HCT116 (cell line): ENCODE results near the gene DENND4A.

Experiments
- CBX3 ChIP-seq: IDR thresholded peaks from 2 replicates; pipeline ENCODE4 v1.6.1; 2012; ENCODE audit warnings: low read depth
- EZH2phosphoT487 ChIP-seq: fragments of 200-600 bp; IDR thresholded peaks from 2 replicates; pipeline ENCODE4 v1.6.1; 2018; ENCODE audit warnings: antibody characterized with exemption, borderline replicate concordance
- POLR2AphosphoS5 ChIP-seq: IDR thresholded peaks from 2 replicates; pipeline ENCODE4 v1.6.1; 2011; ENCODE audit warnings: mild to moderate bottlenecking, low read depth, low read length, moderate library complexity
- SRF ChIP-seq: IDR thresholded peaks from 2 replicates; pipeline ENCODE4 v1.6.1; 2012; ENCODE audit warnings: low read depth
- ZNF274 ChIP-seq: fragments of 200-500 bp; sonication (Bioruptor generic); IDR thresholded peaks from 2 replicates; pipeline ENCODE4 v1.6.1; 2014; ENCODE audit warnings: mild to moderate bottlenecking, low read depth, low read length, inconsistent platforms
- TF ChIP-seq, protein P1 (sequence below), 3 experiments: fragments of 200-600 bp in 1 of 3; sonication (generic) in 1 of 3; IDR thresholded peaks in 2 of 3; conservative IDR thresholded peaks in 1 of 3; 2 replicates each; pipeline ENCODE4 v1.5.1; 2012 to 2017; ENCODE audit warnings: low read depth in 2 of 3, low read length in 2 of 3, antibody characterized with exemption in 1 of 3, borderline replicate concordance in 1 of 3, control low read depth in 1 of 3, mild to moderate bottlenecking in 1 of 3, mixed read lengths in 1 of 3, mixed run types in 1 of 3, moderate library complexity in 1 of 3; ENCODE audit not compliant: insufficient read depth in 1 of 3

DNA sequence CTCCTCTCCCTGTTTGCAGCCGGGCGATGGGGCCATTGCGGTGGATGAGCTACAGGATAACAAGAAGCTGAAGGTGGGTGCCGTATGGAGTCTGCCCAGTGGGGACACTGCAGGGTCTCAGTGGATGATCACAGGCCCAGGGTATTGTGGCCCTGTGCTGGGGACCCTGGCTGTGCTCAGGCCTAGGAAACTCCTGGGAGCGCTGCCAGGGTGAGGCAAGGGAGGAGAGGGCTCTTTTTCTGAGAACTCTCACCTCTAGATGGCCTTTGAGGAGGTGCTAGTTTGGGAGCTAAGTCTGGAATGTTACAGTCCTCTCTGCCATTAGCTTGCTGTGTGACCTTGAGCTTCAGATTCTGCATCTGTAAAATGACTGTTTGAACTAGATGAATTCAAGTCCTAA is 154.0 kb downstream of the DENND4A start:
- TF ChIP-seq POLR2AphosphoS5 (no peak), EZH2phosphoT487 (no peak), ZNF274 (no peak), SRF (no peak), CBX3 (no peak)
- TF ChIP-seq, protein P1, sequence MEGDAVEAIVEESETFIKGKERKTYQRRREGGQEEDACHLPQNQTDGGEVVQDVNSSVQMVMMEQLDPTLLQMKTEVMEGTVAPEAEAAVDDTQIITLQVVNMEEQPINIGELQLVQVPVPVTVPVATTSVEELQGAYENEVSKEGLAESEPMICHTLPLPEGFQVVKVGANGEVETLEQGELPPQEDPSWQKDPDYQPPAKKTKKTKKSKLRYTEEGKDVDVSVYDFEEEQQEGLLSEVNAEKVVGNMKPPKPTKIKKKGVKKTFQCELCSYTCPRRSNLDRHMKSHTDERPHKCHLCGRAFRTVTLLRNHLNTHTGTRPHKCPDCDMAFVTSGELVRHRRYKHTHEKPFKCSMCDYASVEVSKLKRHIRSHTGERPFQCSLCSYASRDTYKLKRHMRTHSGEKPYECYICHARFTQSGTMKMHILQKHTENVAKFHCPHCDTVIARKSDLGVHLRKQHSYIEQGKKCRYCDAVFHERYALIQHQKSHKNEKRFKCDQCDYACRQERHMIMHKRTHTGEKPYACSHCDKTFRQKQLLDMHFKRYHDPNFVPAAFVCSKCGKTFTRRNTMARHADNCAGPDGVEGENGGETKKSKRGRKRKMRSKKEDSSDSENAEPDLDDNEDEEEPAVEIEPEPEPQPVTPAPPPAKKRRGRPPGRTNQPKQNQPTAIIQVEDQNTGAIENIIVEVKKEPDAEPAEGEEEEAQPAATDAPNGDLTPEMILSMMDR (IDR thresholded peaks at IDR 0.05 in 2 of 3, conservative IDR thresholded peaks at IDR 0.05 in 1 of 3; ENCODE audit: borderline replicate concordance in 1 of 3, insufficient read depth in 1 of 3, low read depth in 2 of 3, low read length in 2 of 3), result no peak
